ENCODE results near the gene MGST3. TPM values are rescaled to one million over a fixed set of nuclear protein-coding genes. Genes with fewer than 3 reads are reported as not detected.

Gene MGST3
- total RNA-seq, 5 donors from 2014 or later (not counting 1 experiment from before 2014, with no cell fraction given): 33.1 to 66.7 (median 40.4) TPM

GRCh38 chr1:165645654-165646366, 14.8 kb downstream of the MGST3 start:
- H3K4me3 ChIP-seq (ENCODE audit: control insufficient read depth in 1 of 2, extremely low read depth in 1 of 2, low read length in 1 of 2): no peak overlapping the region
- H3K27ac Mint-ChIP-seq: peak overlapping the region in 1 of 2 donors; percentile 1
- no peak overlapping the region for H3K27ac ChIP-seq (ENCODE audit: low read length)
- peaks cover 23 to 42% (median 32%) of the 10 kb centered on the region in 3 donors for H3K4me1 Mint-ChIP-seq
- H3K4me1 ChIP-seq (ENCODE audit: control insufficient read depth in 1 of 2, extremely low read depth in 1 of 2, insufficient read depth in 2 of 2, low read length in 2 of 2): peaks cover 0 to 4% of the 10 kb centered on the region in 2 experiments
- WGBS (ENCODE audit: insufficient coverage): 77% methylated on average over 2 of the region's 8 CpGs
- no peaks in the 10 kb centered on the region for H3K9me3 Mint-ChIP-seq
- ChIA-PET CTCF (interaction anchor here (0.5 to 0.7 kb wide), 3 partner anchors 102 to 296 kb away, joined by 3 to 5 read pairs (median 3); no protein-coding TSS in a partner anchor), POLR2A (interaction anchor here in 1 of 2 donors (0.6 kb wide), 1 partner anchor 70 kb away, joined by 3 read pairs; no protein-coding TSS in a partner anchor)
- ATAC-seq (replicated peaks in 1 of 4) (peak; percentile 61 to 75 (median 69)), DNase-seq (peak in 7 of 35 experiments; percentile 5 to 26 (median 10))
- H3K36me3 ChIP-seq (ENCODE audit: control insufficient read depth in 2 of 2, extremely low read depth in 1 of 2, insufficient read depth in 1 of 2, low read length in 1 of 2): peaks cover 0 to under 1% of the 10 kb centered on the region in 2 donors
- H3K27me3 Mint-ChIP-seq: no peaks in the 10 kb centered on the region
- no peaks in the 10 kb centered on the region for H3K9me3 ChIP-seq
- H3K4me3 Mint-ChIP-seq: no peak overlapping the region
- no peaks in the 10 kb centered on the region for H3K27me3 ChIP-seq (replicated peaks in 1 of 2; ENCODE audit: control insufficient read depth in 2 of 2, extremely low read depth in 1 of 2, insufficient read depth in 2 of 2, low read length in 1 of 2)
- peaks cover 11% of the 10 kb centered on the region for H3K36me3 Mint-ChIP-seq

- no peak overlapping the region for H3K27ac Mint-ChIP-seq
- H3K36me3 Mint-ChIP-seq: peaks cover 16% of the 10 kb centered on the region
- Histone ChIP-seq H3K9me3 (no peaks in the 10 kb centered on the region), H3K27me3 (replicated peaks in 1 of 2; ENCODE audit: control insufficient read depth in 2 of 2, extremely low read depth in 1 of 2, insufficient read depth in 2 of 2, low read length in 1 of 2) (no peaks in the 10 kb centered on the region), H3K36me3 (ENCODE audit: control insufficient read depth in 2 of 2, extremely low read depth in 1 of 2, insufficient read depth in 1 of 2, low read length in 1 of 2) (peaks cover 1 to 5% of the 10 kb centered on the region in 2 donors), H3K4me3 (ENCODE audit: control insufficient read depth in 1 of 2, extremely low read depth in 1 of 2, low read length in 1 of 2) (no peak overlapping the region), H3K27ac (ENCODE audit: low read length) (no peak overlapping the region), H3K4me1 (ENCODE audit: control insufficient read depth in 1 of 2, extremely low read depth in 1 of 2, insufficient read depth in 2 of 2, low read length in 2 of 2) (peaks cover 0 to 4% of the 10 kb centered on the region in 2 experiments)
- no peak overlapping the region for H3K4me3 Mint-ChIP-seq
- H3K9me3 Mint-ChIP-seq: no peaks in the 10 kb centered on the region
- no peaks in the 10 kb centered on the region for H3K27me3 Mint-ChIP-seq
- peaks cover 23 to 29% (median 27%) of the 10 kb centered on the region in 3 donors for H3K4me1 Mint-ChIP-seq
- POLR2A ChIA-PET: no interaction called here
- no peak for ATAC-seq (replicated peaks in 1 of 4)
- CTCF ChIA-PET: interaction anchor here in 1 of 2 donors (0.7 kb wide), 1 partner anchor 99 kb away, joined by 3 read pairs; no protein-coding TSS in a partner anchor
- DNase-seq: no peak
Measured at GRCh38 chr1:165647517-165647916, 16.5 kb downstream of the MGST3 start.

GRCh38 chr1:165647970-165648369, 16.9 kb downstream of the MGST3 start:
- no peak overlapping the region for H3K27ac Mint-ChIP-seq
- H3K9me3 ChIP-seq: no peaks in the 10 kb centered on the region
- peaks cover 23 to 29% (median 27%) of the 10 kb centered on the region in 3 donors for H3K4me1 Mint-ChIP-seq
- H3K4me3 Mint-ChIP-seq: no peak overlapping the region
- no peaks in the 10 kb centered on the region for H3K27me3 Mint-ChIP-seq
- peaks cover 0 to 4% of the 10 kb centered on the region in 2 experiments for H3K4me1 ChIP-seq (ENCODE audit: control insufficient read depth in 1 of 2, extremely low read depth in 1 of 2, insufficient read depth in 2 of 2, low read length in 2 of 2)
- H3K36me3 ChIP-seq (ENCODE audit: control insufficient read depth in 2 of 2, extremely low read depth in 1 of 2, insufficient read depth in 1 of 2, low read length in 1 of 2): peaks cover 6% of the 10 kb centered on the region in 2 donors
- WGBS (ENCODE audit: insufficient coverage): 92% methylated on average over 4 of the region's 4 CpGs
- H3K4me3 ChIP-seq (ENCODE audit: control insufficient read depth in 1 of 2, extremely low read depth in 1 of 2, low read length in 1 of 2): no peak overlapping the region
- ATAC-seq (replicated peaks in 1 of 4) (no peak), DNase-seq (no peak)
- H3K36me3 Mint-ChIP-seq: peaks cover 17% of the 10 kb centered on the region
- no peaks in the 10 kb centered on the region for H3K27me3 ChIP-seq (replicated peaks in 1 of 2; ENCODE audit: control insufficient read depth in 2 of 2, extremely low read depth in 1 of 2, insufficient read depth in 2 of 2, low read length in 1 of 2)
- POLR2A ChIA-PET: no interaction called here
- H3K9me3 Mint-ChIP-seq: no peaks in the 10 kb centered on the region
- CTCF ChIA-PET: no interaction called here
- no peak overlapping the region for H3K27ac ChIP-seq (ENCODE audit: low read length)

- Histone ChIP-seq H3K4me1 (ENCODE audit: control insufficient read depth in 1 of 2, extremely low read depth in 1 of 2, insufficient read depth in 2 of 2, low read length in 2 of 2) (peaks cover 0 to 4% of the 10 kb centered on the region in 2 experiments), H3K27ac (ENCODE audit: low read length) (no peak overlapping the region), H3K9me3 (no peaks in the 10 kb centered on the region), H3K27me3 (replicated peaks in 1 of 2; ENCODE audit: control insufficient read depth in 2 of 2, extremely low read depth in 1 of 2, insufficient read depth in 2 of 2, low read length in 1 of 2) (no peaks in the 10 kb centered on the region), H3K4me3 (ENCODE audit: control insufficient read depth in 1 of 2, extremely low read depth in 1 of 2, low read length in 1 of 2) (no peak overlapping the region), H3K36me3 (ENCODE audit: control insufficient read depth in 2 of 2, extremely low read depth in 1 of 2, insufficient read depth in 1 of 2, low read length in 1 of 2) (peaks cover 8 to 10% of the 10 kb centered on the region in 2 donors)
- Mint-ChIP-seq H3K27ac (no peak overlapping the region), H3K4me3 (no peak overlapping the region), H3K4me1 (peaks cover 23 to 27% (median 26%) of the 10 kb centered on the region in 3 donors), H3K9me3 (no peaks in the 10 kb centered on the region), H3K27me3 (no peaks in the 10 kb centered on the region), H3K36me3 (peaks cover 28% of the 10 kb centered on the region)
- POLR2A ChIA-PET: no interaction called here
- 82% methylated on average over 6 of the region's 7 CpGs for WGBS (ENCODE audit: insufficient coverage)
- DNase-seq: no peak
- ATAC-seq (replicated peaks in 1 of 4): no peak
- CTCF ChIA-PET: interaction anchor here in 1 of 2 donors (0.6 kb wide), 1 partner anchor 45 kb away, joined by 3 read pairs; no protein-coding TSS in a partner anchor
Measured at GRCh38 chr1:165648919-165649572, 18.0 kb downstream of the MGST3 start.

- peaks cover 12 to 14% (median 13%) of the 10 kb centered on the region in 3 donors for H3K4me1 Mint-ChIP-seq
- ATAC-seq (replicated peaks in 1 of 4): no peak
Measured at GRCh38 chr1:165650981-165651625, 20.1 kb downstream of the MGST3 start.

More at GRCh38 chr1:165650981-165651625, 20.1 kb downstream of the MGST3 start:
- Histone ChIP-seq H3K9me3 (no peaks in the 10 kb centered on the region), H3K4me3 (ENCODE audit: control insufficient read depth in 1 of 2, extremely low read depth in 1 of 2, low read length in 1 of 2) (no peak overlapping the region), H3K27ac (ENCODE audit: low read length) (no peak overlapping the region), H3K4me1 (ENCODE audit: control insufficient read depth in 1 of 2, extremely low read depth in 1 of 2, insufficient read depth in 2 of 2, low read length in 2 of 2) (peaks cover 0 to under 1% of the 10 kb centered on the region in 2 experiments), H3K36me3 (ENCODE audit: control insufficient read depth in 2 of 2, extremely low read depth in 1 of 2, insufficient read depth in 1 of 2, low read length in 1 of 2) (peaks cover 8 to 20% of the 10 kb centered on the region in 2 donors), H3K27me3 (replicated peaks in 1 of 2; ENCODE audit: control insufficient read depth in 2 of 2, extremely low read depth in 1 of 2, insufficient read depth in 2 of 2, low read length in 1 of 2) (no peaks in the 10 kb centered on the region)
- no peaks in the 10 kb centered on the region for H3K9me3 Mint-ChIP-seq
- ChIA-PET CTCF (no interaction called here), POLR2A (no interaction called here)
- peaks cover 39% of the 10 kb centered on the region for H3K36me3 Mint-ChIP-seq
- H3K27me3 Mint-ChIP-seq: no peaks in the 10 kb centered on the region
- no peak for DNase-seq
- H3K4me3 Mint-ChIP-seq: no peak overlapping the region
- WGBS (ENCODE audit: insufficient coverage): no CpG with 5 or more reads among the region's 9 CpGs
- H3K27ac Mint-ChIP-seq: no peak overlapping the region

Measured in T-cell (primary cell).